CD14-positive monocyte (primary cell): Measurements from ENCODE around the gene SLC18A3. TPM values are rescaled to one million over a fixed set of nuclear protein-coding genes. Genes with fewer than 3 reads are reported as not detected.

Experiments
- DNase-seq, 3 donors: peaks; one replicate each; pipeline ENCODE4 v3.0.0-alpha.2; 2011 to 2022
- H2AFZ ChIP-seq: 2 replicates; pipeline ENCODE4 v1.6.0; 2012; ENCODE audit warnings: mild to moderate bottlenecking, low read depth, low read length, inconsistent platforms; ENCODE audit not compliant: insufficient read depth, poor library complexity, severe bottlenecking
- H3K27ac ChIP-seq, 2 donors: 1 replicate in 1 of 2; 2 replicates in 1 of 2; pipeline ENCODE4 v1.5.1; 2012 to 2013; ENCODE audit warnings: low read length in 2 of 2, control low read depth in 1 of 2, inconsistent platforms in 1 of 2, low read depth in 1 of 2, mild to moderate bottlenecking in 1 of 2
- H3K27me3 ChIP-seq, 2 donors: one replicate each; pipeline versions ENCODE4 v1.6.0 to v1.6.1; 2011 to 2013; ENCODE audit warnings: low read length in 2 of 2; ENCODE audit not compliant: control insufficient read depth in 2 of 2, insufficient read depth in 2 of 2
- H3K36me3 ChIP-seq, 2 donors: replicated peaks in 1 of 2; 1 replicate in 1 of 2; 2 replicates in 1 of 2; pipeline versions ENCODE4 v1.5.1 to v1.6.1; 2012 to 2013; ENCODE audit warnings: low read length in 2 of 2, control low read depth in 1 of 2, inconsistent platforms in 1 of 2, mild to moderate bottlenecking in 1 of 2; ENCODE audit not compliant: insufficient read depth in 2 of 2, control insufficient read depth in 1 of 2
- H3K4me1 ChIP-seq, 2 donors: 1 replicate in 1 of 2; 2 replicates in 1 of 2; pipeline versions ENCODE4 v1.5.1 to v1.6.1; 2012 to 2013; ENCODE audit warnings: low read length in 2 of 2, control low read depth in 1 of 2, inconsistent platforms in 1 of 2, mild to moderate bottlenecking in 1 of 2, moderate library complexity in 1 of 2; ENCODE audit not compliant: insufficient read depth in 2 of 2, control insufficient read depth in 1 of 2
- H3K4me2 ChIP-seq: replicated peaks from 2 replicates; pipeline ENCODE3; 2012; ENCODE audit warnings: low read length, moderate library complexity, mild to moderate bottlenecking; ENCODE audit not compliant: poor library complexity, severe bottlenecking; ENCODE audit errors: extremely low read depth
- H3K4me3 ChIP-seq, 3 experiments: fragments of 200-600 bp in 1 of 3; sonication (generic) in 1 of 3; replicated peaks in 1 of 3; 1 replicate in 2 of 3; 2 replicates in 1 of 3; pipeline ENCODE4 v1.5.1; 2011 to 2013; ENCODE audit warnings: low read length in 3 of 3, mild to moderate bottlenecking in 3 of 3, control low read depth in 2 of 3, low read depth in 2 of 3, inconsistent platforms in 1 of 3, moderate library complexity in 1 of 3
- H3K79me2 ChIP-seq: 2 replicates; pipeline ENCODE4 v1.6.0; 2012; ENCODE audit warnings: mild to moderate bottlenecking, control low read depth, inconsistent platforms, low read length, moderate library complexity; ENCODE audit not compliant: insufficient read depth
- H3K9ac ChIP-seq: 2 replicates; pipeline ENCODE4 v1.6.0; 2017; ENCODE audit warnings: low read length, mild to moderate bottlenecking; ENCODE audit not compliant: insufficient read depth, poor library complexity, severe bottlenecking
- H3K9me3 ChIP-seq, 2 donors: replicated peaks in 1 of 2; 1 replicate in 1 of 2; 2 replicates in 1 of 2; pipeline versions ENCODE4 v1.5.1 to v1.6.1; 2012 to 2013; ENCODE audit warnings: low read length in 2 of 2, control low read depth in 1 of 2; ENCODE audit not compliant: control insufficient read depth in 1 of 2, insufficient read depth in 1 of 2
- H4K20me1 ChIP-seq: 2 replicates; pipeline ENCODE4 v1.6.0; 2012; ENCODE audit warnings: mild to moderate bottlenecking, low read length, control low read depth, moderate library complexity; ENCODE audit not compliant: insufficient read depth
- H3K27ac Mint-ChIP-seq, 7 donors: one replicate each; pipeline ENCODE4 v1.8.0; 2020; ENCODE audit warnings: mild to moderate bottlenecking in 7 of 7, mixed read lengths in 7 of 7, moderate library complexity in 6 of 7, inconsistent platforms in 2 of 7
- H3K27me3 Mint-ChIP-seq, 3 donors: one replicate each; pipeline ENCODE4 v1.8.0; 2021 to 2022; ENCODE audit warnings: low read depth in 3 of 3, mild to moderate bottlenecking in 3 of 3, mixed read lengths in 3 of 3, moderate library complexity in 3 of 3, inconsistent platforms in 1 of 3
- H3K36me3 Mint-ChIP-seq, 2 donors: one replicate each; pipeline ENCODE4 v1.8.0; 2020; ENCODE audit warnings: mixed read lengths in 2 of 2, inconsistent platforms in 1 of 2, mild to moderate bottlenecking in 1 of 2
- H3K4me1 Mint-ChIP-seq: one replicate; pipeline ENCODE4 v1.8.0; 2020; ENCODE audit warnings: mild to moderate bottlenecking, mixed read lengths
- H3K4me3 Mint-ChIP-seq, 2 donors: one replicate each; pipeline ENCODE4 v1.8.0; 2020; ENCODE audit warnings: mild to moderate bottlenecking in 2 of 2, mixed read lengths in 2 of 2, moderate library complexity in 1 of 2
- H3K9me3 Mint-ChIP-seq, 7 donors: one replicate each; pipeline ENCODE4 v1.8.0; 2020 to 2022; ENCODE audit warnings: mixed read lengths in 7 of 7, mild to moderate bottlenecking in 6 of 7, moderate library complexity in 6 of 7, inconsistent platforms in 2 of 7
- CTCF ChIP-seq: fragments of 200-600 bp; IDR thresholded peaks from one replicate; pipeline ENCODE4 v1.8.0; 2022; ENCODE audit warnings: antibody characterized with exemption, mild to moderate bottlenecking
- WGBS: methylation state at CpG from one replicate; pipeline ENCODE4 v1.1.5; 2013; ENCODE audit warnings: missing lambda C conversion rate; ENCODE audit not compliant: insufficient coverage; 5-methylcytosine and 5-hydroxymethylcytosine counted together
- intact Hi-C, 2 donors: fragments of 100-400 bp; cut with micrococcal nuclease; formaldehyde crosslinking; loops; one replicate each; pipeline versions ENCODE4 v1.15.0 to v1.15.1; 2023
- polyA plus RNA-seq, 3 donors: library from polyadenylated mRNA; depleted of rRNA in 1 of 3; unstranded in 2 of 3; stranded (reverse) in 1 of 3; fragments of 300-500 nt in 2 of 3; fragments of >200 nt in 1 of 3; fragmentation: Illumina TruSeq in 2 of 3; gene quantifications; 1 replicate in 2 of 3; 2 replicates in 1 of 3; pipeline ENCODE4 v1.2.3, GENCODE V29; 2012 to 2021

Gene SLC18A3
- polyA plus RNA-seq, 3 donors, result not detected

- intact Hi-C loops, result no loop called here
- Histone ChIP-seq H4K20me1 (no peaks in the 10 kb centered on the region), H3K4me1 (no peaks in the 10 kb centered on the region), H3K9ac (no peak overlapping the region), H3K36me3 (no peaks in the 10 kb centered on the region), H3K27ac (no peak overlapping the region), H3K79me2 (no peaks in the 10 kb centered on the region), H3K4me2 (no peak overlapping the region), H3K4me3 (no peak overlapping the region), H3K9me3 (peaks cover 5 to 6% of the 10 kb centered on the region in 2 donors), H2AFZ (no peak overlapping the region), H3K27me3 (no peaks in the 10 kb centered on the region)
- no peaks in the 10 kb centered on the region for H3K36me3 Mint-ChIP-seq
- no CpG with 5 or more reads among the region's 3 CpGs for WGBS
- peak overlapping the region in 1 of 7 donors; percentile 7 for H3K27ac Mint-ChIP-seq
- no peak for TF ChIP-seq CTCF
- peaks cover 4 to 20% (median 12%) of the 10 kb centered on the region in 7 donors for H3K9me3 Mint-ChIP-seq
- DNase-seq, result no peak
- peaks cover 7 to 10% (median 8%) of the 10 kb centered on the region in 3 donors for H3K27me3 Mint-ChIP-seq
- no peak overlapping the region for H3K4me3 Mint-ChIP-seq
- H3K4me1 Mint-ChIP-seq, result no peaks in the 10 kb centered on the region
Observed at GRCh38 chr10:49569031-49569631, 41.0 kb upstream of the SLC18A3 start.

GRCh38 chr10:49571388-49571787, 38.7 kb upstream of the SLC18A3 start:
- no peak for DNase-seq
- Histone ChIP-seq H3K79me2 (no peaks in the 10 kb centered on the region), H3K36me3 (no peaks in the 10 kb centered on the region), H2AFZ (no peak overlapping the region), H3K9me3 (peaks cover 5 to 6% of the 10 kb centered on the region in 2 donors), H3K4me3 (no peak overlapping the region), H3K27ac (no peak overlapping the region), H3K4me1 (no peaks in the 10 kb centered on the region), H3K4me2 (no peak overlapping the region), H3K27me3 (no peaks in the 10 kb centered on the region), H3K9ac (no peak overlapping the region), H4K20me1 (no peaks in the 10 kb centered on the region)
- Mint-ChIP-seq H3K36me3 (no peaks in the 10 kb centered on the region), H3K27ac (no peak overlapping the region), H3K27me3 (peaks cover 5 to 12% (median 7%) of the 10 kb centered on the region in 3 donors), H3K9me3 (peaks cover 4 to 18% (median 11%) of the 10 kb centered on the region in 7 donors), H3K4me3 (no peak overlapping the region), H3K4me1 (no peaks in the 10 kb centered on the region)
- no peak for TF ChIP-seq CTCF
- intact Hi-C loops, result no loop called here
- no CpG with 5 or more reads among the region's 2 CpGs for WGBS
